Fibroblast of skin of right quadriceps (primary cell): Measurements from ENCODE around the gene NUDT21.

Experiments
- DNase-seq: peaks from one replicate; pipeline ENCODE4 v3.0.0-alpha.2; 2013

NUDT21 gene

DNA sequence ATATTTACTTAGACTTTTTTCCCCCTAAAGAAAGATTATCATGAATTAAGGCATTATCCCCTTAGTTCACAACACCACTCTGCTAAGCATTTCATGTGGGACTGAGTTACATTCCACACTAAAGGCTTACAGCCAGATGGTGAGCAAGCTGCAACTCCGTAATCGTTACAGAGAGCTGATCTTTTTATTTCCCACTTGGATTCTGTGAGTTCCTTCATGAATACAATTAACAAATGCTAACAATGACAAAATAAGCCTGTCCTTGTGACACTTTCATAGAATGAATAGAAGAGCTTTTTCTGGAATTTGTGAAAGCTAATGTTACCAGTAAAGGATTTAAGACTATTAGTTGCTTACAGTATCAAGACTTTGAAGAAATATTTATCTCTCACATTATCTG is 9.0 kb upstream of the NUDT21 start:
- DNase-seq: no peak

DNA sequence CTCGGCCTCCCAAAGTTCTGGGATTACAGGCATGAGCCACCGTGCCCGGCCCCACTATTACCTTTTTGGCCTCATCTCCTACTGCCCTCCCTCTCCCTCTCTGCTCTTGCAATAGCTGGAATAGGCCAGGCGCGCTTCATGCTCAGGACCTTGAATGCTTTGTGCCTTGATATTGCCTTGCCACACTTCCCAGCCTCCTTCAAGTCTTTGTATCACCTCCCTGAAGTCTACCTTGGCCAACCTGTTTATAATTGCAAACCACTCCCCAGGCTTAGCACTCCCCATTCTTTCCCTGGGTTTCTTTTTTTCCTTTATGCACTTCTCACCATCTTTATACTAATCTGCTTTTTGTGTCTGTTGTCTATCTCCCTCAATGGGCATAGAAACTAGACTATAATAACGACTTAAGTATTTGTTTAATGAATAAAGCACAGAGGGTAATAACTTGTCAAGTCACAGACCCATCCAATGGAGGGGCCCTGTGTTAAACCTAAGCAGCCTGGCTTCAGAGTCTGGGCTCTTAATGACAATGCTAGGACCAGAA is 6.9 kb upstream of the NUDT21 start:
- no peak for DNase-seq

GRCh38 chr16:56451753-56452689 is 889 bp upstream of the NUDT21 start:
- peak; percentile 34 for DNase-seq

DNA sequence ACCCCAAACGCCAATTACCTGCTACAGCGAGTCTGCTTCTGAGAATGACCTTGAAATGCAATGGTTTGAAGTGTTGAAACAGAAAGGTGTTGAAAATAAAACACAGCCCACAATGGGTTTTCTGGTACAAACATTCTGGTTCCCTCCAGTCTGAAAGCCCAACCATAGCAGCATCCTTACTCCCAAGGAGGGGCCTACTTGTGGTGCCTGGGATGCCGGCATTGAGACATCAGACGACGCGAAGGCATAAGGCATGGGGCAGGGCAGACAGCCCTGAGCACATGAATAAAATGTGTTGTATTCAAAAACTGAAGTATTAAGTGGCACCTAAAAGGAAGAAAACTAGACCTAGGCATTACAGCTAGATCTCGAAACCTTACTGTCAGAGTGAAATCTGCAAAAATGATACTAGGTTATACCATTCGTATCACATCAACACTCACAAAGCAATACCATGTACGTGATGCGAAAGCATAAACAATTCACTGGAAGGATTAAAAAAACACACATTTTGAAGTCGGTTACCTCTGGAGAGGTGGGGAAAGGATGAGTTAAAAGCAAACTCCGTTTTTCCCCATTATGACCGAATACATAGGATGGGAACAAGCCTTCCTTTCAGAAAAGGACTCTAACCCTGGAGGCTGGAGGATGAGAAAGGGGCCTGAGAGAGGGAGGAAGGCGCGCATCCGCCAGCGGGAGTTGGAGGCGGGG is 702 bp downstream of the NUDT21 start:
- peak; percentile 5 for DNase-seq

- no peak for DNase-seq
Measured at GRCh38 chr16:56448005-56448404, 3.1 kb downstream of the NUDT21 start.

DNA sequence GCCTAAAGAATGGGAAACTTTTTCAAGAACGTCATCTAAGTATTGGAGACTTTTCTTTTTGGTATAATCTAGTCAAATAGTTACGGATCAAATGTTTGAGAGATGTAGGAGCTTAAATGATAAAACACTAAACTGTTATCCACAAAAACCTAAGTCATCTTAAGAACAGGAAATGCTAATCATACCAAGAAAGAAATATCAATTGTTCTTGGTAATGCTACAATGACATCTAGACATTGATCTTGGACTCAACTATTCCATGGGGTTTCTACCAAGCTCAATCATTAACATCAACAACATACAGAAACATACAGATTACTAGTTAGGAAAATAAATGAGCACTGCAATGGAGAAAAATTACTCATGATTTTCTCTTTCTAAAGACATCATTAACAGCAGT is 3.8 kb downstream of the NUDT21 start:
- no peak for DNase-seq

DNA sequence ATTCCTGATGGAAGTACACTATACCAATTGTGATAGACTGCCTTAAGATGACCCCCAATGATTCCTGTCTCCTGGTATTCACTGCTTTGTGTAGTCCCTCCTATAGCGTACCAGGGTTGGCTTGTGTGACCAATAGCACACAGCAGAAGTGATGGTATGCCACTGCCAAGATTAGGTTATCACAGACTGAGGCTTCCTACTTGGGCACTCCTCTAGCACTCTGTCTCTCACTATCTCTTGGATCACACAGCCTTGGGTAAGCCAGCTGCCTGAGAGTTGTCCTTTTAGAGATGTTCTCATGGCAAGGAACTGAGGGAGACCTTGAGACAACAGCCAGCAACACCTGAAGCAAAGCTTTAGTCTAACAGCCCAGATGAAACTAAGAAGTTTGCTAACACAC is 13.1 kb downstream of the NUDT21 start:
- no peak for DNase-seq

- no peak for DNase-seq
Measured at GRCh38 chr16:56436258-56436657, 14.9 kb downstream of the NUDT21 start.

GRCh38 chr16:56428091-56428490 is 23.0 kb downstream of the NUDT21 start:
- no peak for DNase-seq

- no peak for DNase-seq
Measured at GRCh38 chr16:56426585-56426984, 24.5 kb downstream of the NUDT21 start.

DNA sequence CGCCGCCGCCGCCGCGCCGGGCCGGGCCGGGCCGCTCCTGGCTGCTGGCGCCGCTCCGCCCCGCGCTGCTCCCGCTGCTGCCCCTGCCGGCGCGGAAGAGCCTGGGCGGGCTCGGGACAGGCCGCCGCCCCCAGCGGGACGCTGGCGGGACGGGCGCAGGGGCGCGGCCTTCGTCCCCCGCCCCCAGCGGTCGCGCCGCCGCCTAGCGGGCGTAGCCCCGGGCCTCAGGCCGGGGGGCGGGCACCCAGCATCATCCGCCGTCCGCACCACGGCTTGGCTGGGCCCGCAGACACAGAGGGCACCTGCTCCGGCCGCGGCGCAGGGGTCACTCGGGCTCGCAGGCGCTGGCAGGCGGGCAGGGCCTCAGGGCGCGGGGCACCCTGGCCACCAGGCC is 25.7 kb downstream of the NUDT21 start, which contains the start of gene AMFR:
TSS of gene AMFR (minus strand) at position 107 of the 394 bp plus-strand sequence. CDS start 218 bp downstream, outside the sequence.
- DNase-seq: peak; percentile 82

DNA sequence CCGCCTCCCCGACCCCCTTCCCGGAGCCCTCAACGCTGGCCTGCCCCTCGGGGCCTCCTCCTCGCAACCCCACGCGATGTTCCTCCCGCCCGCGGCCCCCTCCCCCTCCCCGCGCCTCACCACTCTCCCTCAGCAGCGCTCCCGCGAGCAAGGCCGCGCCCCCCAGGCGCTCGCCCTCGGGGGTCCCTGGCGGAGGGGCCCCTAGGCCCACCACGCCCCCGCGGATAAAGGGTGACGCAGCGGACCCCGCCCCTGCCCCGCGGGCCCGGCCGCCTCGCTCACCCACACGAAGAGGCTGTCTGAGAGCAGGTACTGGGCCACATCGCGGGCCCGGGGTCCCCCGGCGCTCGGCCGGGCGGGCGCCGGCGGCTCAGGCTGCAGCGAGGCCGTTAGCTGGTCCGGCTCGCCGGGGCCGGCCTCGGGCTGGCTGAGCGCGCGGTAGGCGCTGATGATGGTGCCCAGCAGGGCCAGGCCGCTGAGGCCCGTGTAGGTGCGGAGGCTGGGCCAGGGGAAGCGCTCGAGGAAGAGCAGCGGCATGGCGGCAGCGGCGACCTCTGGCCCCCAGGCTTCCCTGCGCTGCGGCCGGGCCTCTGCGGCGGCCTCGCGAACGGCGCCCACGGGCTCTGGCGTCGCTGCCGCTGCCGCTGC is 26.2 kb downstream of the NUDT21 start:
- DNase-seq: peak; percentile 18

DNA sequence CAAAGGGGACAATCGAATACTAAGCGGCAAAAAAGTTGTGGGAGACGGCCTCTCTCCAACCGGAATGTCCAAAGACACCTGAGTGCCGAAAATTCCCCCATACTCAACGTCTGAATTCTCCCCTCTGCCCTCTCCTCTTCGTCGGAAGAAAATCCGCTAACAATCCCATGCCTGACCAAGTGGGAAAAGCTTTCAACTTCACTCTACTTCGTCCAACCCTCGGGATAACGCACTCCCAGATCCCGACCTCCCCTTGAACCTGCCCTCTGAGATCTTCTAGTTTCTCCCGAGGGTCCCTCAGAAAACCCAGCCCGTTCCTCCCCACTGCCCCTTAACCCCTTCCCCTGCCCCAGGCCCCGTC is 26.7 kb downstream of the NUDT21 start:
- DNase-seq: no peak

DNA sequence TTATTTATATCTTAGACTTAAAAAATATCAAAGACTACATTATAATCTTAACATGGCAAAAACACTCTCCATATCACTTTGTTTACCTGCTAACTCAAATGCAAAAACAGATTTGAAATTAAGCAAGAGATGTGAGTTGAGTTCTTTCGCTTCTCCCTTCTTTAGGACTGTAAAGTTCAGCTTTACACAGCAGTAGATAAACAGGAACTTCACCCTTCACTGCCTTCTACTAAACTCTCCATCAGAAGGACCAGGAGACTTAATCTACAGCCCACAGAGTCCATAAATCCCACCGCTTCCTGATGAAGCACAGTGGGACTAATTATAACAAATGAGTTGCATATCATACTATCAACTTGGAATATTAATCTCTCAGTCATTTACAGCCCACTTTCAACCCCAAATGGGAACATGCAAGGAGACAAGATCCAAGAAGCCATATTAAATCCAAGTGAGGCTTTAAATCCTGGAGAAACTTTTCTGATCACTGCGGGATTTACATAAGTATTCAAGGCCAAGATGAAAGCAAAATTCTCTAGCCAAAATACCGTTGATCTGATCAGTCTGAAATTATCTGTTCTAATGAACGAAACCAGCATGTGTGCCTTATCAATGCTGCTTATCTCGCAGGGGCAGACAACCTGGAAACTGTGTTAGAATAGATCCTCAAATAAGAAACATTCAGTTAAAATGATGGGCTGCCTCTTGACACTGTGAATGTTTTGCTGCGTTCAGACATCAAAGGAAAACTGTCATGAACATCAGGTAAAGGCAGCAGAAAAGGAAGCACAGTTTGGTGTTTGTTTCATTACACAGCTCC is 27.3 kb downstream of the NUDT21 start:
- DNase-seq: no peak

DNA sequence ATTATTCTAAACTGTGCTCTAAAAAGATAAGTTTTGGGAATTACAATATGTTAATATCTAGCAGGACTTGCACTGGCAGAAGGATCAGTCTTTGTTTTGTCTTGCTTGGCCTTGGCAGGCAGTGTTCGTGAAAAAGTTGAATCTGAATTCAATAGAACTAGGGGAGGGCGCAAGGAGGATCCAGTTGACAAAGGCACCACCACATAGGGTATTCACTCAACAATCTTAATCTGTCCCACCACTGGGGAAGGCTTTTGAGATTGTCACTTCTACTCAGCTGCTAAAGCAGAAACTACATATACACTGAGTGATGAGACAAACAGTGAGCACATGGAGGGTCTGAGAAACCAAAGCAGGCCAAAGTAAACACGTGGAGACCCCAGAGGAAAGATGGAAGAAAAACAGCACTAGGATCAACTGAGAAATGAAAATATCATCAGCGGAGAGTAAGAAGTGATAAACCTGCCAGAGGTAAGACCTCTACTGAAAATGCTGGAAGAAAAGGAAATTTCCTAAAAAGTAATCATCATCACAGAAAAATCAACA is 28.2 kb downstream of the NUDT21 start:
- DNase-seq: no peak

DNA sequence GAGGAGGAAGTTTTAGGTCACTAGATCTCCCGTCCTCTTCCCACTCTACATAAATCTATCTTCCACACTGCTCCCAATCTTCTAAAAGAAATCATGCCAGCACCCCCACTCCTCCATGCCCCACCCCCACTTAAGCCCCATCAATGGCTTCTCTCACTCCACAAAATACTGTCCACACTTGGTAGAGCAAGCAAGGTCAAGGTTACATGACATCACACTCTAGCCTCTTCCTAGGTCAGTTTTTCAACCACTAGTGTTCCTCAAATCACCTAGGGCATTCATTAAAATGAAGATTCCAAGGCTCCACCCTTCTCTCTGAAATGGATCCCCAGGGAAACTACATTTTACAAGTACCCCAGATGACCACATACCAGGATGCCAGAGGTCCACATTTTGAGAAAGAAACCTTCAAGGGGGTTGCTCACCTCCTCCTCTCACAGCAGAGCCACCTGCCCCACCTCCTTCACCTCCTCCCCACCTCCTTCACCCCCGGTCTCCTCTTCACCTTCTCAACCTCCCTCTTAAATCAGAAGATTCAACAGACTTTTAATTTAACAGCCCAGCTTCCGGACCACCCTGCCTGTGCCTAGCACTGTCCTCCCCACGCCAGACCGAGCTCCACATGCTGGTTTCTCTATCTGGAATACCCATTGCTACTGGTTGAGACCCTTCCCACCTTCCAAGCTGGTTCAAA is 29.0 kb downstream of the NUDT21 start:
- no peak for DNase-seq

DNA sequence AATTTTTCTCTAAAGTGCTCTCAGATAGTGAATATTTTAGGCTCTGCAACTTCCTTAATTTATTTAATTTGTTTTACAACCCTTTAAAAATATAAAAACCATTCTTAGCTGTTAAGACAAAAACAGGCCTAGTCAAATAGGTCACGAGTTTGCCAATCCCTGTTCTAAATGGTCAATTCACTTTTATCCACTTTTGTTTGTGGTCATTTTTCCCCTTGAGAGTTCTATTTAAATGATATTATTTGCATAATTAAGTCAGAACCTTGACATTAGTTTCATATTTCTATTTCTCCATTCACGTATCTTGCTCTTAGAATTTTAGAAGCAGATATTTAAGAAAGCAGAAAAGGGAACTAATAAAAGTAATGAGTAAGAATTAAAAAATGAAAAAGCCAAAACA is 29.8 kb downstream of the NUDT21 start:
- no peak for DNase-seq

GRCh38 chr16:56420613-56421012 is 30.5 kb downstream of the NUDT21 start:
- DNase-seq: no peak

- DNase-seq: no peak
Measured at GRCh38 chr16:56419740-56420548, 31.2 kb downstream of the NUDT21 start.

- no peak for DNase-seq
Measured at GRCh38 chr16:56417138-56417537, 34.0 kb downstream of the NUDT21 start.

- DNase-seq: no peak
Measured at GRCh38 chr16:56415875-56416274, 35.3 kb downstream of the NUDT21 start.
